GM18520 (cell line): ENCODE results near the gene BEND5.

ENCODE experiments used
- ATAC-seq: cut with Tn5 transposase; IDR thresholded peaks from one replicate; pipeline ENCODE4 v1.9.1; 2021; ENCODE audit not compliant: unreplicated experiment

The BEND5 gene

GRCh38 chr1:48725341-48726046, 51.2 kb downstream of the BEND5 start:
- ATAC-seq = no peak

GRCh38 chr1:48720929-48721328, 55.8 kb downstream of the BEND5 start:
- ATAC-seq = no peak

GRCh38 chr1:48718705-48719104, 58.0 kb downstream of the BEND5 start:
- no peak for ATAC-seq

GRCh38 chr1:48718116-48718630, 58.5 kb downstream of the BEND5 start:
- no peak for ATAC-seq

- no peak for ATAC-seq
Observed at GRCh38 chr1:48717082-48717481, 59.6 kb downstream of the BEND5 start.

GRCh38 chr1:48715921-48716320, 60.8 kb downstream of the BEND5 start:
- ATAC-seq = no peak

GRCh38 chr1:48710915-48711314, 65.8 kb downstream of the BEND5 start:
- ATAC-seq = no peak

GRCh38 chr1:48710318-48710717, 66.4 kb downstream of the BEND5 start:
- ATAC-seq = no peak

GRCh38 chr1:48704736-48705135, 72.0 kb downstream of the BEND5 start:
- no peak for ATAC-seq

- no peak for ATAC-seq
Observed at GRCh38 chr1:48701445-48701844, 75.2 kb downstream of the BEND5 start.

- ATAC-seq = no peak
Observed at GRCh38 chr1:48697066-48697707, 79.5 kb downstream of the BEND5 start.

GRCh38 chr1:48695161-48695560, 81.5 kb downstream of the BEND5 start:
- ATAC-seq = no peak

- ATAC-seq = no peak
Observed at GRCh38 chr1:48693674-48694320, 82.9 kb downstream of the BEND5 start.

GRCh38 chr1:48693180-48693579, 83.5 kb downstream of the BEND5 start:
- no peak for ATAC-seq

- no peak for ATAC-seq
Observed at GRCh38 chr1:48692235-48692634, 84.5 kb downstream of the BEND5 start.

GRCh38 chr1:48691429-48692001, 85.2 kb downstream of the BEND5 start:
- ATAC-seq = peak; percentile 84

GRCh38 chr1:48688102-48688760, 88.5 kb downstream of the BEND5 start:
- no peak for ATAC-seq

GRCh38 chr1:48687282-48688045, 89.2 kb downstream of the BEND5 start:
- ATAC-seq = no peak

- no peak for ATAC-seq
Observed at GRCh38 chr1:48686159-48686558, 90.5 kb downstream of the BEND5 start.

- ATAC-seq = no peak
Observed at GRCh38 chr1:48684381-48684780, 92.3 kb downstream of the BEND5 start.
